Neural progenitor cell (in vitro differentiated cells): Measurements from ENCODE around the gene CD300LF. TPM values are rescaled to one million over a fixed set of nuclear protein-coding genes. Genes with fewer than 3 reads are reported as not detected.
A peak's percentile ranks its signal among the peaks of the same experiment; 100 is the strongest.

ENCODE experiments used
- DNase-seq: peaks from one replicate; pipeline ENCODE4 v3.0.0-alpha.2; 2016; ENCODE audit warnings: low spot score
- H2AFZ ChIP-seq: fragments of 200-600 bp; sonication (generic); replicated peaks from 2 replicates; pipeline ENCODE4 v1.6.1; 2016; ENCODE audit warnings: antibody characterized with exemption
- H3F3A ChIP-seq: fragments of 200-600 bp; sonication (generic); 2 replicates; pipeline ENCODE4 v1.6.1; 2016; ENCODE audit warnings: antibody characterized with exemption, low read depth
- H3K27ac ChIP-seq: fragments of 200-600 bp; sonication (generic); 2 replicates; pipeline ENCODE4 v1.5.1; 2016; ENCODE audit warnings: mild to moderate bottlenecking
- H3K27me3 ChIP-seq: fragments of 200-600 bp; sonication (generic); 2 replicates; pipeline ENCODE4 v1.6.1; 2016; ENCODE audit warnings: mild to moderate bottlenecking, moderate library complexity
- H3K36me3 ChIP-seq: fragments of 200-600 bp; sonication (generic); 2 replicates; pipeline ENCODE4 v1.5.1; 2016
- H3K4me1 ChIP-seq: fragments of 200-600 bp; sonication (generic); 2 replicates; pipeline ENCODE4 v1.6.1; 2016; ENCODE audit warnings: mixed run types
- H3K4me2 ChIP-seq: fragments of 200-600 bp; sonication (generic); 2 replicates; pipeline ENCODE4 v1.6.1; 2016
- H3K4me3 ChIP-seq: fragments of 200-600 bp; sonication (generic); 2 replicates; pipeline ENCODE4 v1.5.1; 2016
- H3K79me2 ChIP-seq: fragments of 200-600 bp; sonication (generic); 2 replicates; pipeline ENCODE4 v1.6.1; 2016; ENCODE audit warnings: low read depth
- H3K9ac ChIP-seq: fragments of 200-600 bp; sonication (generic); 2 replicates; pipeline ENCODE4 v1.6.1; 2016
- H3K9me3 ChIP-seq: fragments of 200-600 bp; sonication (generic); 2 replicates; pipeline ENCODE4 v1.5.1; 2016; ENCODE audit warnings: low read depth
- H4K20me1 ChIP-seq: fragments of 200-600 bp; sonication (generic); 2 replicates; pipeline ENCODE4 v1.6.1; 2016; ENCODE audit warnings: low read depth
- H3K27ac Mint-ChIP-seq: 3 replicates; pipeline ENCODE4 v1.8.0; 2021; ENCODE audit warnings: mixed read lengths
- H3K27me3 Mint-ChIP-seq: 2 replicates; pipeline ENCODE4 v1.8.0; 2022; ENCODE audit warnings: low read depth, mild to moderate bottlenecking, inconsistent platforms, moderate library complexity, mixed read lengths; ENCODE audit not compliant: insufficient read depth
- H3K36me3 Mint-ChIP-seq: 3 replicates; pipeline ENCODE4 v1.8.0; 2021; ENCODE audit warnings: mixed read lengths
- H3K4me1 Mint-ChIP-seq: 3 replicates; pipeline ENCODE4 v1.8.0; 2021; ENCODE audit warnings: mixed read lengths
- H3K4me3 Mint-ChIP-seq: 3 replicates; pipeline ENCODE4 v1.8.0; 2021; ENCODE audit warnings: mild to moderate bottlenecking, moderate library complexity, mixed read lengths
- H3K9me3 Mint-ChIP-seq: 3 replicates; pipeline ENCODE4 v1.8.0; 2020; ENCODE audit warnings: mixed read lengths
- CTCF ChIP-seq: fragments of 200-600 bp; sonication (generic); IDR thresholded peaks from 2 replicates; pipeline ENCODE4 v1.5.1; 2017; ENCODE audit warnings: antibody characterized with exemption, mild to moderate bottlenecking
- EZH2 ChIP-seq: fragments of 200-600 bp; sonication (generic); IDR thresholded peaks from 2 replicates; pipeline ENCODE4 v1.6.1; 2017; ENCODE audit warnings: antibody characterized with exemption, mild to moderate bottlenecking, moderate library complexity
- EZH2phosphoT487 ChIP-seq: fragments of 200-600 bp; sonication (generic); IDR thresholded peaks from 2 replicates; pipeline ENCODE4 v1.6.1; 2017; ENCODE audit warnings: antibody characterized with exemption
- total RNA-seq: library from RNA; depleted of rRNA; stranded (reverse); fragments of >200 nt; gene quantifications from 2 replicates; pipeline ENCODE4 v1.2.3, GENCODE V29; 2015; ENCODE audit warnings: low replicate concordance

Gene CD300LF
- total RNA-seq, 1 donor from 2014 or later = not detected

- no peaks in the 10 kb centered on the region for H3K4me1 Mint-ChIP-seq
These were observed 62.8 kb downstream of the CD300LF start for GRCh38 chr17:74649909-74650308.

GRCh38 chr17:74647871-74648672 lies 64.7 kb downstream of the CD300LF start:
- Histone ChIP-seq H3K79me2 (no peaks in the 10 kb centered on the region), H3K4me3 (no peak overlapping the region), H3K9ac (no peak overlapping the region), H2AFZ (no peak overlapping the region), H3K9me3 (no peaks in the 10 kb centered on the region), H3K36me3 (no peaks in the 10 kb centered on the region), H3K4me2 (no peak overlapping the region), H4K20me1 (no peaks in the 10 kb centered on the region), H3K4me1 (no peaks in the 10 kb centered on the region), H3F3A (no peaks in the 10 kb centered on the region), H3K27me3 (peaks cover 59% of the 10 kb centered on the region), H3K27ac (no peak overlapping the region)
- Mint-ChIP-seq H3K27ac (no peak overlapping the region), H3K36me3 (no peaks in the 10 kb centered on the region), H3K4me1 (no peaks in the 10 kb centered on the region), H3K4me3 (no peak overlapping the region), H3K9me3 (no peaks in the 10 kb centered on the region), H3K27me3 (peaks cover 26% of the 10 kb centered on the region)
- no peak for TF ChIP-seq EZH2phosphoT487
- TF ChIP-seq CTCF = no peak
- TF ChIP-seq EZH2 = no peak
- DNase-seq = no peak

More at GRCh38 chr17:74649909-74650308, 62.8 kb downstream of the CD300LF start:
- Histone ChIP-seq H3K4me1 (no peaks in the 10 kb centered on the region), H2AFZ (no peak overlapping the region), H3K9me3 (no peaks in the 10 kb centered on the region), H4K20me1 (no peaks in the 10 kb centered on the region), H3K27me3 (peaks cover 71% of the 10 kb centered on the region), H3K9ac (no peak overlapping the region), H3K4me3 (no peak overlapping the region), H3F3A (no peaks in the 10 kb centered on the region), H3K4me2 (no peak overlapping the region), H3K36me3 (no peaks in the 10 kb centered on the region), H3K79me2 (no peaks in the 10 kb centered on the region), H3K27ac (no peak overlapping the region)
- no peaks in the 10 kb centered on the region for H3K36me3 Mint-ChIP-seq
- H3K27me3 Mint-ChIP-seq = peaks cover 27% of the 10 kb centered on the region
- TF ChIP-seq EZH2 = no peak
- no peak for TF ChIP-seq EZH2phosphoT487
- TF ChIP-seq CTCF = no peak
- no peaks in the 10 kb centered on the region for H3K9me3 Mint-ChIP-seq
- H3K27ac Mint-ChIP-seq = no peak overlapping the region
- no peak for DNase-seq
- no peak overlapping the region for H3K4me3 Mint-ChIP-seq

GRCh38 chr17:74646231-74646630 lies 66.5 kb downstream of the CD300LF start:
- no peaks in the 10 kb centered on the region for H3K9me3 ChIP-seq
- H3K36me3 ChIP-seq = no peaks in the 10 kb centered on the region
- H2AFZ ChIP-seq = no peak overlapping the region
- Mint-ChIP-seq H3K9me3 (no peaks in the 10 kb centered on the region), H3K4me1 (no peaks in the 10 kb centered on the region), H3K27me3 (peaks cover 12% of the 10 kb centered on the region), H3K27ac (no peak overlapping the region), H3K36me3 (no peaks in the 10 kb centered on the region), H3K4me3 (no peak overlapping the region)
- H3K4me1 ChIP-seq = no peaks in the 10 kb centered on the region
- DNase-seq = no peak
- H3K4me2 ChIP-seq = no peak overlapping the region
- no peak overlapping the region for H3K27ac ChIP-seq
- H3K27me3 ChIP-seq = peaks cover 40% of the 10 kb centered on the region
- peak; percentile 54 for TF ChIP-seq CTCF
- no peak for TF ChIP-seq EZH2
- no peak for TF ChIP-seq EZH2phosphoT487
- H3K79me2 ChIP-seq = no peaks in the 10 kb centered on the region
- H3F3A ChIP-seq = no peaks in the 10 kb centered on the region
- H4K20me1 ChIP-seq = no peaks in the 10 kb centered on the region
- no peak overlapping the region for H3K4me3 ChIP-seq
- no peak overlapping the region for H3K9ac ChIP-seq
